22Rv1 (cell line): ENCODE data around the gene NFATC4.
A peak's percentile ranks its signal among the peaks of the same experiment; 100 is the strongest.

Experiments
- H3K27ac ChIP-seq: fragments of 450-650 bp; 2 replicates; pipeline ENCODE4 v1.5.1; 2017
- CTCF ChIP-seq: fragments of 450-650 bp; IDR thresholded peaks from 2 replicates; pipeline ENCODE4 v1.5.1; 2017; ENCODE audit warnings: mild to moderate bottlenecking
- ZFX ChIP-seq: fragments of 450-650 bp; IDR thresholded peaks from 2 replicates; pipeline ENCODE4 v1.6.1; 2017; ENCODE audit warnings: antibody characterized with exemption, borderline replicate concordance

Gene NFATC4

GRCh38 chr14:24362241-24362960 lies 5.6 kb upstream of the NFATC4 start:
- H3K27ac ChIP-seq = no peak overlapping the region
- TF ChIP-seq CTCF (no peak), ZFX (no peak)

GRCh38 chr14:24363401-24363800 lies 4.6 kb upstream of the NFATC4 start:
- no peak overlapping the region for H3K27ac ChIP-seq
- TF ChIP-seq ZFX = no peak
- TF ChIP-seq CTCF = no peak

GRCh38 chr14:24364841-24365240 lies 3.1 kb upstream of the NFATC4 start:
- H3K27ac ChIP-seq = peak overlapping the region; percentile 97
- TF ChIP-seq ZFX (no peak), CTCF (no peak)

- H3K27ac ChIP-seq = peak overlapping the region; percentile 97
- TF ChIP-seq ZFX (no peak), CTCF (peak; percentile 91)
Measured at GRCh38 chr14:24365600-24366412, 2.2 kb upstream of the NFATC4 start.

- peak overlapping the region; percentile 97 for H3K27ac ChIP-seq
- TF ChIP-seq CTCF (no peak), ZFX (no peak)
Measured at GRCh38 chr14:24366413-24366720, 1.6 kb upstream of the NFATC4 start.

- peak overlapping the region; percentile 97 for H3K27ac ChIP-seq
- TF ChIP-seq CTCF (no peak), ZFX (no peak)
Measured at GRCh38 chr14:24366721-24367513, 1.1 kb upstream of the NFATC4 start.
